Activated gamma-delta T cell treated with anti-CD3 and anti-CD28 coated beads, Interleukin-2, amount 50 U/mL, for 16 hours (primary cell): ENCODE data around the gene KRTAP5-1.

Experiments used
- DNase-seq: peaks from one replicate; pipeline ENCODE4 v3.0.0-alpha.2; 2020; ENCODE audit warnings: low read depth

KRTAP5-1 gene

GRCh38 chr11:1559111-1559951 lies 25.8 kb downstream of the KRTAP5-1 start:
- DNase-seq: no peak

GRCh38 chr11:1558775-1559110 lies 26.3 kb downstream of the KRTAP5-1 start:
- DNase-seq: no peak

GRCh38 chr11:1557904-1558774 lies 26.9 kb downstream of the KRTAP5-1 start:
- no peak for DNase-seq

- no peak for DNase-seq
Observed at GRCh38 chr11:1557051-1557884, 27.8 kb downstream of the KRTAP5-1 start.

- DNase-seq: no peak
Observed at GRCh38 chr11:1556278-1556902, 28.7 kb downstream of the KRTAP5-1 start.

- no peak for DNase-seq
Observed at GRCh38 chr11:1555713-1556153, 29.4 kb downstream of the KRTAP5-1 start.

- DNase-seq: no peak
Observed at GRCh38 chr11:1554981-1555712, 29.9 kb downstream of the KRTAP5-1 start.

- DNase-seq: no peak
Observed at GRCh38 chr11:1553808-1554594, 31.1 kb downstream of the KRTAP5-1 start.

GRCh38 chr11:1549338-1550330 lies 35.4 kb downstream of the KRTAP5-1 start:
- no peak for DNase-seq

- DNase-seq: no peak
Observed at GRCh38 chr11:1548221-1549070, 36.6 kb downstream of the KRTAP5-1 start.

- DNase-seq: no peak
Observed at GRCh38 chr11:1547467-1548098, 37.5 kb downstream of the KRTAP5-1 start.

GRCh38 chr11:1546536-1547466 lies 38.3 kb downstream of the KRTAP5-1 start:
- DNase-seq: no peak

GRCh38 chr11:1546077-1546535 lies 39.0 kb downstream of the KRTAP5-1 start:
- no peak for DNase-seq

GRCh38 chr11:1545432-1545831 lies 39.7 kb downstream of the KRTAP5-1 start:
- no peak for DNase-seq

- no peak for DNase-seq
Observed at GRCh38 chr11:1544536-1544935, 40.5 kb downstream of the KRTAP5-1 start.

GRCh38 chr11:1543606-1544263 lies 41.3 kb downstream of the KRTAP5-1 start:
- DNase-seq: no peak
